Loucy (cell line): ENCODE data around the gene ZSWIM4.
A peak's percentile ranks its signal among the peaks of the same experiment; 100 is the strongest.

Experiments used
- H2AFZ ChIP-seq: fragments of 200-600 bp; sonication (generic); 2 replicates; pipeline ENCODE4 v1.6.0; 2016; ENCODE audit warnings: antibody characterized with exemption, mild to moderate bottlenecking, low read length, moderate library complexity
- H3F3A ChIP-seq: fragments of 200-600 bp; 2 replicates; pipeline ENCODE4 v1.6.0; 2016; ENCODE audit warnings: antibody characterized with exemption, low read depth, mild to moderate bottlenecking
- H3K27me3 ChIP-seq: fragments of 200-600 bp; sonication (generic); 2 replicates; pipeline ENCODE4 v1.6.1; 2014; ENCODE audit warnings: low read length, mild to moderate bottlenecking; ENCODE audit not compliant: insufficient read depth, poor library complexity, severe bottlenecking
- H3K36me3 ChIP-seq: fragments of 200-600 bp; sonication (generic); 2 replicates; pipeline ENCODE4 v1.6.1; 2016; ENCODE audit warnings: low read length; ENCODE audit not compliant: insufficient read depth
- H3K4me1 ChIP-seq: fragments of 200-600 bp; sonication (generic); 2 replicates; pipeline ENCODE4 v1.5.1; 2014; ENCODE audit warnings: low read length, mild to moderate bottlenecking; ENCODE audit not compliant: insufficient read depth, poor library complexity, severe bottlenecking
- H3K4me2 ChIP-seq: fragments of 200-600 bp; sonication (generic); 2 replicates; pipeline ENCODE4 v1.6.0; 2014; ENCODE audit warnings: antibody characterized with exemption, low read length, low read depth, mild to moderate bottlenecking; ENCODE audit not compliant: poor library complexity, severe bottlenecking
- H3K4me3 ChIP-seq: fragments of 200-600 bp; sonication (generic); 2 replicates; pipeline ENCODE4 v1.5.1; 2014; ENCODE audit warnings: low read length, mild to moderate bottlenecking, mixed read lengths; ENCODE audit not compliant: poor library complexity, severe bottlenecking
- H3K79me2 ChIP-seq: fragments of 200-600 bp; sonication (generic); 2 replicates; pipeline ENCODE4 v1.6.1; 2014; ENCODE audit warnings: low read length; ENCODE audit not compliant: insufficient read depth
- H3K9ac ChIP-seq: fragments of 200-600 bp; sonication (generic); 2 replicates; pipeline ENCODE4 v1.6.0; 2014; ENCODE audit warnings: mild to moderate bottlenecking, low read depth, low read length, moderate library complexity; ENCODE audit not compliant: poor library complexity, severe bottlenecking
- H3K9me2 ChIP-seq: fragments of 200-600 bp; sonication (generic); replicated peaks from 2 replicates; pipeline ENCODE4 v1.6.1; 2016; ENCODE audit warnings: low read depth, low read length, mixed read lengths
- H3K9me3 ChIP-seq: fragments of 200-600 bp; sonication (generic); 2 replicates; pipeline ENCODE4 v1.6.1; 2014; ENCODE audit warnings: mild to moderate bottlenecking, antibody characterized with exemption, low read length, low read depth; ENCODE audit not compliant: insufficient read depth
- H4K20me1 ChIP-seq: fragments of 200-600 bp; sonication (generic); 2 replicates; pipeline ENCODE4 v1.6.0; 2014; ENCODE audit warnings: antibody characterized with exemption, low read length, mild to moderate bottlenecking; ENCODE audit not compliant: insufficient read depth, poor library complexity, severe bottlenecking
- EZH2phosphoT487 ChIP-seq: fragments of 200-600 bp; IDR thresholded peaks from 2 replicates; pipeline ENCODE4 v1.6.1; 2018; ENCODE audit warnings: antibody characterized with exemption, mild to moderate bottlenecking, moderate library complexity, borderline replicate concordance
- TF ChIP-seq, protein P1 (sequence below): fragments of 200-600 bp; sonication (generic); conservative IDR thresholded peaks from 2 replicates; pipeline ENCODE4 v1.5.1; 2014; ENCODE audit warnings: mild to moderate bottlenecking, antibody characterized with exemption, low read length

Gene ZSWIM4

GRCh38 chr19:13804830-13805683 lies 9.8 kb downstream of the ZSWIM4 start:
- Histone ChIP-seq H3K4me1 (no peaks in the 10 kb centered on the region), H3K9ac (no peak overlapping the region), H3K9me3 (no peaks in the 10 kb centered on the region), H2AFZ (no peak overlapping the region), H3K4me3 (no peak overlapping the region), H3F3A (no peaks in the 10 kb centered on the region), H3K9me2 (no peaks in the 10 kb centered on the region), H3K27me3 (no peaks in the 10 kb centered on the region), H3K4me2 (no peak overlapping the region), H3K36me3 (no peaks in the 10 kb centered on the region; the same call in 1 of the 2 replicates), H4K20me1 (no peaks in the 10 kb centered on the region), H3K79me2 (no peaks in the 10 kb centered on the region)
- no peak for TF ChIP-seq EZH2phosphoT487
- TF ChIP-seq, protein P1, sequence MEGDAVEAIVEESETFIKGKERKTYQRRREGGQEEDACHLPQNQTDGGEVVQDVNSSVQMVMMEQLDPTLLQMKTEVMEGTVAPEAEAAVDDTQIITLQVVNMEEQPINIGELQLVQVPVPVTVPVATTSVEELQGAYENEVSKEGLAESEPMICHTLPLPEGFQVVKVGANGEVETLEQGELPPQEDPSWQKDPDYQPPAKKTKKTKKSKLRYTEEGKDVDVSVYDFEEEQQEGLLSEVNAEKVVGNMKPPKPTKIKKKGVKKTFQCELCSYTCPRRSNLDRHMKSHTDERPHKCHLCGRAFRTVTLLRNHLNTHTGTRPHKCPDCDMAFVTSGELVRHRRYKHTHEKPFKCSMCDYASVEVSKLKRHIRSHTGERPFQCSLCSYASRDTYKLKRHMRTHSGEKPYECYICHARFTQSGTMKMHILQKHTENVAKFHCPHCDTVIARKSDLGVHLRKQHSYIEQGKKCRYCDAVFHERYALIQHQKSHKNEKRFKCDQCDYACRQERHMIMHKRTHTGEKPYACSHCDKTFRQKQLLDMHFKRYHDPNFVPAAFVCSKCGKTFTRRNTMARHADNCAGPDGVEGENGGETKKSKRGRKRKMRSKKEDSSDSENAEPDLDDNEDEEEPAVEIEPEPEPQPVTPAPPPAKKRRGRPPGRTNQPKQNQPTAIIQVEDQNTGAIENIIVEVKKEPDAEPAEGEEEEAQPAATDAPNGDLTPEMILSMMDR: peak; percentile 43

- H3K4me3 ChIP-seq: no peak overlapping the region
- no peak overlapping the region for H3K4me2 ChIP-seq
- no peaks in the 10 kb centered on the region for H3K27me3 ChIP-seq
- no peaks in the 10 kb centered on the region; the same call in 1 of the 2 replicates for H3K36me3 ChIP-seq
- H2AFZ ChIP-seq: no peak overlapping the region
- H3F3A ChIP-seq: no peaks in the 10 kb centered on the region
- no peaks in the 10 kb centered on the region for H3K4me1 ChIP-seq
- H3K9ac ChIP-seq: no peak overlapping the region
- no peaks in the 10 kb centered on the region for H3K79me2 ChIP-seq
- H3K9me3 ChIP-seq: no peaks in the 10 kb centered on the region
- TF ChIP-seq, protein P1: no peak
- no peak for TF ChIP-seq EZH2phosphoT487
- H3K9me2 ChIP-seq: no peaks in the 10 kb centered on the region
- H4K20me1 ChIP-seq: no peaks in the 10 kb centered on the region
These were observed 11.5 kb downstream of the ZSWIM4 start for GRCh38 chr19:13806728-13807127.

GRCh38 chr19:13807421-13808021 lies 12.3 kb downstream of the ZSWIM4 start:
- H4K20me1 ChIP-seq: no peaks in the 10 kb centered on the region
- H3K4me1 ChIP-seq: no peaks in the 10 kb centered on the region
- no peak overlapping the region for H2AFZ ChIP-seq
- H3K9me2 ChIP-seq: no peaks in the 10 kb centered on the region
- no peaks in the 10 kb centered on the region; the same call in 1 of the 2 replicates for H3K36me3 ChIP-seq
- H3K4me2 ChIP-seq: no peak overlapping the region
- H3K4me3 ChIP-seq: no peak overlapping the region
- H3K79me2 ChIP-seq: no peaks in the 10 kb centered on the region
- no peaks in the 10 kb centered on the region for H3K27me3 ChIP-seq
- H3F3A ChIP-seq: no peaks in the 10 kb centered on the region
- TF ChIP-seq, protein P1: no peak
- H3K9ac ChIP-seq: no peak overlapping the region
- no peaks in the 10 kb centered on the region for H3K9me3 ChIP-seq
